Activated CD8-positive, alpha-beta memory T cell treated with anti-CD3 and anti-CD28 coated beads, Interleukin-2, amount 50 U/mL, for 48 hours (primary cell): ENCODE measurements around the gene MED17.
"Not testable (repeated sequence)": the region's sequence is repeated elsewhere in the genome, so short reads cannot be mapped to it uniquely, and the experiment has no call there.

Experiments used
- DNase-seq: peaks from one replicate; pipeline ENCODE4 v3.0.0-alpha.2; 2020

The MED17 gene

DNA sequence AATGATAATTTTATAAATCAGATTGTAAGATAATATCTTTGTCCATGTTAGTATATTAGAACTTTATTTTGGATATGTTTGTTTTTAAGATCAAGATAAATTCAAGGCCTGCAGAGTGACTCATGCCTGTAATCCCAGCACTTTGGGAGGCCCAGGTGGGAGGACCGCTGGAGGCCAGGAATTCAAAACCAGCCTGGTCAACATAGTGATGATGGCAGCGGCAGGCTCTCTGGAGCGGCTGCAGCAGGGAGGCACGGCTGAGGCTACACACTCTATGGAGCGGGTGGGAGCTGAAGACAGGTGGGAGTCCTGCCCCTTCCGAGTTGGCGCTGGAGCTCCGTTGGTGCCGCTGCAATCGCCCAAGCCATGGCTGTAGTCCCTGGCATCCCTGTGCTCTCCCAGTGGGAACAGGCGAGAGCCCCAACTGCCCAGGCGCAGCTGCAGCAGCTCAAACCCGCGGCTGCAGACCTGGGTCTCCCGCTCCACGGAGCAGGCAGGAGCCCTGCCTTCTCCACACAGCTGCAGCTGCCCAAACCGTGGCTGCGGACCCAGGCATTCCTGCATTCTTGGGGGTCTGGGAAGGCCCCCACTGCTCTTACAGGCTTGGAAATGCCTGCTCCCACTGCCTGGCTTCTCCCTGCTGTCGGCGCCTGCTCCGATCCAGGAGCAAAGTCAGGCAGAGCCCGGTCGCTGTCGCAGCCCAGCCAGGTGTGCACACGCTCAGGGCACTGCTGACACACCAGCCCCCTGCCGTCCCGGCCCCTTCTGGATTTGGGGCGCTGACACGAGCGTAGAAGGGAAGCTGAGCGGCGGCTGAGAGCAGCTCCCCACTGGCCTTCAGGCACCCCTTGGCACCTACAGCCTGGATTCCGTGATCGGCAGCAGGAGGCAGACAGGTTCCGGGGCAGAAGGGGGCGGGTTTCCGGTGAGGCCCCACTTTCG, 25.9 kb upstream of the MED17 start:
- DNase-seq: no peak

DNA sequence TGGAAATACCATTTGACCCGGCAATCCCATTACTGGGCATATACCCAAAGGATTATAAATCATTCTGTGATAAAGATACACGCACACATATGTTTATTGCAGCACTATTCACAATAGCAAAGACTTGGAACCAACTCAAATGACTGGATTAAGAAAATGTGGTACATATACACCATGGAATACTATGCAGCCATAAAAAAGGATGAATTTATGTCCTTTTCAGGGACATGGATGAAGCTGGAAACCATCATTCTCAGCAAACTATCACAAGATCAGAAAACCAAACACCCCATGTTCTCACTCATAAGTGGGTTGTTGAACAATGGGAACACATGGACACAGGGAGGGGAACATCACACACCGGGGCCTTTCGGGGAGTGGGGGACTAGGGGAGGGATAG, 25.0 kb upstream of the MED17 start:
- not testable (repeated sequence) for DNase-seq

DNA sequence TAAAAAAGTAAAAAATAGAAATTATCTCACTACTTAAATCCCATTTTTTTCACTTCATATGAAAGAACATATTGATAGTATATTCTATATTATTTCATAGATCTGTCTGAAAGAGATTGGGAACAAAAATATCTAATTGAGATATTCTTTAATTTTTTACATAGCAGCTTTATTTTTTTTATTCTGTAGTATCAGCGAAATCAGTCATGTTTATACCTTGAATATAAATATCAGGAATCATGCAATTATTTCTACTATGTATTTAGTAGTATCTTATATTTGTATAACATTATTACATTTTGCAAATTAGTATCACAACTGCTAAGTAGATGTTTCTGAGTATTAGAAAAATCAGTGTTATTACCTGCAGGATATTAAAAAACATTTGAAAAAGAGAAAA, 22.2 kb upstream of the MED17 start:
- DNase-seq: no peak

DNA sequence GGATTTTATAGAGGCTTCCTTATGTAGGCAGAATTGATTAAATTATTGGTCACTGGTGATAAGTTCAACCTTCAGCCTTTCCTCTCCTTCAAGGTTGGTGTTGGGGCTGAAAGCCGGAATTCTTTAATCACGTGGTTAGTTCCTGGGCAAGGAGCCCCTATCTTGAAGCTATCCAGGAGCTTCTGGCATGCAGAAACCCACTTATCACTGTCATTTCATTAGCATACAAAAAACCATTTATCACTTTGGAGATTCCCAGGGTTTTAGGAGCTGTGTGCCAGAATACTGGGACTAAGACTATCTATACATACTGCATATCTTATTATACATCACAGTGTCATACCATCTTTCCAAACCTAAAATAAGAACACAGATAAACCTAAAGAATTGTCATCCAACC, 18.5 kb upstream of the MED17 start:
- no peak for DNase-seq

DNA sequence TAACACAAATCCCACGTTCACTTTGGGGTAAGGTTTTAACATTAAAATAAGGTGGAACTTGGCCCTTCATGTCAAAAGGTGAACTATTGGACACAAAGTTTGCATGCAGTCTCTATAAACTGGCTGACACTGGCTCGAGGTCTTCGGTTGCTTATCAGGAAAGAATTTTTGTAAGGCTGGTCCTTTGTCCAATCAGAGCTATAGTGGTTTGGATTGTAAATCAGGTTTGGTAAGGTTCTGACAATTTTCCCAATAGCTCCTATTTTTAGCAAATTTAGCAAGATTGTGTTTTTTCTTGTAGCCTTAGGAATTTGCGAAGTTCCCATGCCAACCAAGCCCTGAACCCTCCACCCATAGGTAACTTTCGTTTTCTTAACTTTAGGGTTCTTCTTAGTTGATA, 17.6 kb upstream of the MED17 start:
- no peak for DNase-seq

DNA sequence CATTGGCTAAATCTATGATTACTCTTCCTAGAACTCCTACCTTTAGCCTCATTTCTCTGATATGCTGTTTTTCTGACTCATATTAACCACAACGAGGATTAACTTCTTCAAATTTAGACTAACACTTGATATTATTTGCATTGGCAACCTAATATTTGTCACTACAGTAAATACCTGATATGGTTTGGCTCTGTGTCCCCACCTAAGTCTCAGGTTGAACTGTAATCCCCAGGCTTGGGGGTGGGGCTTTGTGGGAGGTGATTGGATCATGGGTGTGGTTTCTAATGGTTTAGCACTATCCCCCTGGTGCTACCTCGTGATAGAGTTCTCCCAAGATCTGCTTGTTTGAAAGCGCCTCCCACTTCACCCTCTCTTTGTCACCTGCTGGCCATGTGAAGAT, 17.1 kb upstream of the MED17 start:
- DNase-seq: no peak

DNA sequence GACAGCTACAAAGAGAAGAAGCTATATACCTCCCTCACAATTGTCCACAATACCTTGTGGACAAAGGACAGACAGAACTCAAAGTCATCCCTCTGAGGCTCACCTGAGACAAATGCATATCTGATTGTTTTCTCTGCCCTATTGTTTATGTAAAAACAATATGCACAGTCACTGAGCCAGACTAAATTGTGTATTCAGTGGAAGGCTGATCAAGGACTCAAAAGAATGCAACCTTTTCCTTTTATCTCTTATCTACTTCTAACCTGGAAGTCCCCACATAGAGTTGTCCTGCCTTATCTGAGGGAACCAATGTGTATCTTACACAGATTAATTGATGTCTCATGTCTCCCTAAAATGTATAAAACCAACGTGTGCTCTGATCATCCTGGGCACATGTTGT, 13.9 kb upstream of the MED17 start:
- no peak for DNase-seq

DNA sequence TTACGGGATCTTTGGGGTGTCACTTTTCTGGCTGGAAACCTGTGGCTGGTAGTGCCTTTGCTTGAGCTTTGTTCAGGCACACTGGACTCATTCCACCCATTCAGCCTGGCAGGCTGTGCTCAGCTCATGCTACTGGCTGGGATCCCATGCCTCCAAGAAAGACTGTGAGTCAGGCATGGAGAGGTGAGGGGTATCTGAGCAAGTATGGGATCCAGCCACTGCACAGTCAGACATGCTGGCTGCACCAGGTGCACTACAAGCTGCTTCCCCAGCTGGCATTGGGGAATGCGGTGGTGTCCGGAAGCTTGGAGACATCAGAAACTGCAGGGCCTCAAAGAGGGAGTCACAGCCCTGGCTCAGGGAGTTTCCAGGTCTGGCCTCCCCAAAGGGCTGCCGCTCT, 12.0 kb upstream of the MED17 start:
- DNase-seq: no peak

DNA sequence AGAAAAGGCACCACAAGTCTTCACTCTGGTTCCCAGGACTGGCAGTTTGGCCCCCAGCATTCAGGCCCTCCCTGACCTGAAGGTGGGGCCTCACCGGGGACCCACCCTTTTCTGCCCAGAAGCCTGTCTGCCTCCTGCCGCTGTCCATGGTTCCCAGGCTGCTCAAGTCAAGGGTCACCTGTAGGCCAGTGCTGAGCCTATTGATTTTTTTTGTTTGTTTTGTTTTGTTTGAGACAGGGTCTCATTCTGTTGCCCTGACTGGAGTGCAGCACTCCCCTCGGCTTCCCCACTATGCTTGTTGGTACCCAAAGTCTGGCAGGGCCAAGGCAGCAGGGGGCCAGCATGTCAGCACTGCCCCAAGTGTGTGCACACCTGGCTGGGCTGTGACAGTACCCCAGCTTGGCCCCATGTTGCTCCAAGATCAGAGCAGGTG, 11.0 kb upstream of the MED17 start:
- DNase-seq: no peak

DNA sequence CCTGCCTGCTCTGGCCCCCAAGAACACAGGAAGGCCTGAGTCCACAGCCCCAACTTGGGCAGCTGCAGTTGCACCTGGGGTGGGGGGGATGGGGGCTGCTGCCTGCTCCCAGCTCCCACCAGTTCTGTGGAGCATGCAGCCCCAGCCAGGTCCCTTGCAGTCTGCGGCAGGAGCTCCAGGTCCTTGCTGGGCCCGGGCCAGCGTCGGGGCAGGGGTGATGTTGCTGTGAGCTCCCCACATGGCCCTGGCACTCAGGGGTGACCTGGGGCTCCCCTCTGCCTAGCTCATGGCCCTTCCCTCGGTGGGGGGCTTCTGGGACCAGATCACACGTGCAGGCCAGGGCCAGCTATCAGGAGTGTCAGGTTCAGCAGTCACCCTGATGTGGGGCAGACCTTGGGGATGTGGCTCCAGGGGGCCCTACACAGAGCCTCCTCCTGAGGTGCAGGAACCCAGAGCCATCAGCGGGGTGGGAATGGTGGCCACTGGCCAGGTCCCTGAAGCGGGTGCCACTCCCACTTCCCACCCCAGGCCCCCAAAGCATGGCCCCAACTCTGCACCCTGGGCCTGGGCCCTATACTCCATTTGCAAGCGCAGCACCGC, 10.4 kb upstream of the MED17 start:
- no peak for DNase-seq

DNA sequence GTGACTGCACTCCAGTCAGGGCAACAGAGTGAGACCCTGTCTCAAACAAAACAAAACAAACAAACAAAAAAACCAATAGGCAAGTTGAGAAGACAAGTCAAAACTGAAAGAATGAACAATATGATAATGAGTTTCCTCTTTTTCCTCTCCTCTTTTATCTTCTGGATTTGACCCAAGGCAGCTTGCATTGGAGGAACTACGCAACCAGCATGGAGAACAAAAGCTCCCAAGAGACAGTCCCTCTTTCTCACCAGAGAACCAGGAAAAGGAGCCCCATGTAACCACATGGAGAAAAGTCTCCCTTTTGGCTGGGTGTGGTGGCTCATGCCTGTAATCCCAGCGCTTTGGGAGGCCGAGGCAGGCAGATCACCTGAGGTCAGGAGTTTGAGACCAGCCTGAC, 9.5 kb upstream of the MED17 start:
- DNase-seq: not testable (repeated sequence)

DNA sequence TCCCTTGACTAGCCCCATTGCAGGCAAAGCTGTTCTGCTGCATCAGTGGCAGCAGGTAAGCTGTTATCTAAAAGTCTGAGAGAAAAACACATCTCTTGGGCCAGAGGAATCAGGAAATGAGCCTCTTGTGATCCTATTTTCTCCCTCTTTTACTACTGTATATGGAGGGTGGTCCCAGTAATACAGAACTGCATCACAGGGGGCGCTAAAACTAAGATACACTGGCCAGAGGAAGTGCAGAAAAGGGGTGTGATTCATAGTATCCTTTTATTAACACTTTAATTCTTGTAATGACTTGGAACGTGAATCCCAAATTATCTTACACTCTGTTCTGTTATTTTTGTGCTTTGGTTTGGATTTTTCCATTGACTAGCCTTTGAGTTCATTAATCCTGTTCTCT, 8.8 kb upstream of the MED17 start:
- no peak for DNase-seq

DNA sequence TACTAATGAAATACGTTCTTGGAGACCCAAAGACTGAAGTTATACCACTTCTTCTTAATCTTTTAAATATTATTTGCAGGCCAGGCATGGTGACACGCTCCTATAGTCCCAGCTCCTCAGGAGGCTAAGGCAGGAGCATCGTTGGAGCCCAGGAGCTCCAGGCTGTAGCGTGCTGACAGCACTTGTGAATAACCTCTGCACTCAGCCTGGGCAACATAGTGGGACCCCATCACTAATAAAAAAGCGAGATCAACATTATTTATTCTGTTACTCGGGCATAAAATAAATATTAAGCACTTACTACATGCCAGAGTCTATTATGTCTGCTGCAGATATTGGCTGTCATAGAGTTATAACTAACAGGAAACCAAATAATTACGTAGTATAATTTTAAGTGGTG, 720 bp upstream of the MED17 start:
- DNase-seq: no peak

DNA sequence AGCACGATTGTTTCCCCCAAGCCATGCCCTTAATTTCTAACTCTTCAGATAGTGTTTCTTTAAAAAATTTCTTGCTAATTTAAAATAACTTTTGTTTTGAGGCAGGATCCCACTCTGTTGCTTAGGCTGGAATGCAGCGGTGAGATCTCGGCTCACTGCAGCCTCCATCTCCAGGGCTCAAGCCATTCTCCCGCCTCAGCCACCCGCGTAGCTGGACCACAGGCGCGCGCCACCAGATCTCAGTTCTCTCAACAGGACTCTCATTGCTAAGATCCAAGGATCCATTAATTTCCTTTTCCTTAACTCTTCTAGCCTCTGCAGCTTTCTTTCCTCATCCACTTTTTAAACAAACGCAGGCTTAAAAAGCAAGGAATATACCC, 327 bp upstream of the MED17 start:
- DNase-seq: no peak

DNA sequence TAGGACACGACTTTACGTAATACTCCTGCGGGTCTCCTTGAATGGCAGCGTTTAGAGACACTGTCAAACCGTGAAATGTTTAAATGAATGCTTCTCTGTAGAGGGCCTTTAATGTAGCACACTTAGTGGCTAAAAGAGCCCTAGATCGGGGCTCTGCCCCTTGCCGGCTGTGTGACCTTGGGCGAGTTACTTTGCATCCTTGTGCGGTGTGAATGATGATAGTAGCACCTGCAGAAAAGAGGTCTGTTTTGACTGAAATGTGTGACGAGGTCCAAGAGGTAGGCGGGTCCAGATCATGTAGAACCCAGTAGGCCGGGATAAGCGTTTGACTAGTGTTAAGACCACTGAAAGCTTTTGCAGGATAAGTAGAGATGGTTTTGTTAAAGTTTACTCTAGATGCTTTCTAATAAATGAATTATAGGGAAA, 866 bp downstream of the MED17 start:
- DNase-seq: no peak

DNA sequence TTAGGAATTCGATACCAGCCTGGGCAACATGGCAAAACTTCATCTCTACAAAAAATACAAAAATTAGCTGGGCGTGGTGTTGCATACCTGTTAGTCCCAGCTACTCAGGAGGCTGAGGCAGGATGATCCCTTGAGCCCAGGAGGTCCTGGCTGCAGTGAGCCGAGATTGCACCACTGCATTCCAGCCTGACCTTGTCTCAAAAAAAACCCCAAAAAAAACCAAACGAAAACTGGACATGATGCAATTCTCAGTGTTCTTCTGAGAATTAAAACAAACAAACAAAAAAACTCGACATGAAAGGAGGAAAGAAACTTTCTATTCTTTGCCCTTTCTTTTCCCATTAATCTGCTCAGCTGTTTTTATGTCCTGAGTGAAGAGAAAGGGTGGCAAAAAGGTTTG, 7.4 kb downstream of the MED17 start:
- no peak for DNase-seq

DNA sequence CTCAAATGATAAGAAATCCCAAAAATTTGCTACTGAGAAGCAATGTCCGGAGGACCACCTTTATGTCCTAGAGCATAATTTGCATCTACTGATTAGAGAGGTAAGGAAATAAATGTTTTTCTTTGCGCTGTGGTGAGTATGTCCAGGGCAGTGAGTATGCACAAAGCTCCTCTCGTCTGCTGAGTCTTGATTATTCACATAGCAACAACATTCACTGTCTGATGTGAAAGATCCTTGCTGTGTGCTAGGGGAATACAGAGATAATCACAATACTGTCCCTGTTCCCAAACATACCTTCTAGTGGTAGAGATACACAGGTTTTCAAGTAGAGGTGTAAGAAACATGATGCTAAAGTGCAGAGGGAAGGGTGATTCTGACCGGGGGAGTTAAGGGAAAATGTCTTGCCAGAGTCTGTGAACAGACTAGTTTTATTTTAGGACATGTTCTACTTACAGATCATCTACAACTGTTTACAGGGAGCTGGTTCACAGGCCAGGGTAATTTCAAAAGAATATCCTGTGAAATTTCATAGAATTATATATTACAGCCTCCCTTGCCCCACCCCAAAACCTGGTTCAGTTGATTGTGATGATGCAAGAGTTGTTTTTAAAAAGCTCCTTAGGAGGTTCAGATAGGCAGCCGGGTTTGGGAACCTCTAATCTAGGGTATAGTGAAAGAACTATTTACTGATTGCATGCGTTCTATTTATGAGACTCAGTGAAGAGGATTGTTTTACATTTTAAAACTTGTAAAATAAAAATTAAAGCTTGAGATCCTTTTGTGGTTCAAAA, 12.6 kb downstream of the MED17 start:
- no peak for DNase-seq

DNA sequence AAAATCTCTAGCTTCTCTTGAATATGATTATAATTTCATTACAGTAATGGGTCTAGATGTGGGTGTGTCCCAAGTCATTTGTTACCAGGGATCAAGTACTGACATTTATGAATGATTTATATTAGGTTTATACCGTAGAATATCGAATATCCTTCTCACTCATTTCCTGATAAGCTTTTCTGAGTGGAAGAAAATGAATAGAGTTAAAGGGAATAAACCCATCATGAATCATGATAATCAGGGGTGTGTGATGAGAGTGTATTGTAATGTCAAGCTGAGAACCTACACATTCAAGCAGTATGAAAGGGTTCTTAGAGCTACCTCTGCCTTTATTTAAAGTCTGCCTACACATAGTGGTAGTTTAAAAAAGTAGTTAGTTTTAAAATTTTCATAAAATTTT, 17.3 kb downstream of the MED17 start:
- no peak for DNase-seq

DNA sequence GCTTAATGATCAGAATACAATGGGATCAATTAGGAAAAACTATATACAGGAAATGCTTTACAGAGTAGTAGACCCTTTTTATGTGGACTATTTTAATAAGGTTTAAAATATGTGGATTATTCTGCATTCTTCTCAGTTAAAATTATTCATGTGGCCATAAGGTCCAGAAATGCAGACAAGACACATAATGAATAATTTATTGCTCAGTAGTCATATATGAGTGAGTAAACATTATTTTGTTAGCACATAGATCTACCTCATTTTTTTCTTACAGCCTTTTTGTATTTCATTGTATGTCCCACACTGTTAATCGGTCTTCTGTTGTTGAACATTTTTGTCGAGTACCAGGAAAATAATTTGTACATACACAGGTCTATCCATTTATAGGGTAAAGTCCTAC, 20.8 kb downstream of the MED17 start:
- no peak for DNase-seq

DNA sequence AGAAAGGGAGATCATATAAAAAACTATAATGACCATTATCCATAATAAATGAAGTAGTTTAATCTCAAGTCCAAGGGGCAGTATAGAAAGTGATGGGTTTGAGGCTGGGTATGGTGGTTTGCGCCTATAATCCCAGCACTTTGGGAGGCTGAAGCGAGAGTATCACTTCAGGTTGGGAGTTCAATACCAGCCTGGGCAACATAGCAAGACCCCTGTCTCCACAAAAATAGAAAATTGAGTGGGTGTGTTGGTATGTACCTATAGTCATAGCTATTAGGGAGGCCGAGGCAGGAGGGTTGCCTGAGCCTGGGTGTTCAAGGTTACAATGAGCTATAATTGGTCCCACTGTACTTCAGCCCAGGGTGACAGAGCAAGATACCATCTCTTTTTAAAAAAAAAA, 23.9 kb downstream of the MED17 start:
- no peak for DNase-seq

DNA sequence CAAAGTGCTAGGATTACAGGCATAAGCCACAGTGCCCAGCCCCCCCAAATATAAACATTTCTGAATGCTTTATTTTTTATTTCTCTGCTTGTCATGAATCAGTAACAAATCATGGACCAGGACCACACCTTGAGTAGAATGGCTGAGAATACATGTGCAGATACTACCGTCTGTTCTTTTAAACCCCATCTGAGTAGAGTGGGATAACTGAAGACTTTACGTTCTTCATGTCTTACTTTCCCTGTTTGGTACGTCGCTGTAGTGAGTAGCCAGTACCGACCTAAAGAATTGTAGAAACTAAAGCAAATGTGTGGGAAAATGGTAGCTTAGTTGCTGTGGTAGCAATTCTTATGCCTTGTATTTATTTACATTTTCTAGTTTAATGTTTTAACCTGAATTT, 29.9 kb downstream of the MED17 start:
- DNase-seq: no peak

DNA sequence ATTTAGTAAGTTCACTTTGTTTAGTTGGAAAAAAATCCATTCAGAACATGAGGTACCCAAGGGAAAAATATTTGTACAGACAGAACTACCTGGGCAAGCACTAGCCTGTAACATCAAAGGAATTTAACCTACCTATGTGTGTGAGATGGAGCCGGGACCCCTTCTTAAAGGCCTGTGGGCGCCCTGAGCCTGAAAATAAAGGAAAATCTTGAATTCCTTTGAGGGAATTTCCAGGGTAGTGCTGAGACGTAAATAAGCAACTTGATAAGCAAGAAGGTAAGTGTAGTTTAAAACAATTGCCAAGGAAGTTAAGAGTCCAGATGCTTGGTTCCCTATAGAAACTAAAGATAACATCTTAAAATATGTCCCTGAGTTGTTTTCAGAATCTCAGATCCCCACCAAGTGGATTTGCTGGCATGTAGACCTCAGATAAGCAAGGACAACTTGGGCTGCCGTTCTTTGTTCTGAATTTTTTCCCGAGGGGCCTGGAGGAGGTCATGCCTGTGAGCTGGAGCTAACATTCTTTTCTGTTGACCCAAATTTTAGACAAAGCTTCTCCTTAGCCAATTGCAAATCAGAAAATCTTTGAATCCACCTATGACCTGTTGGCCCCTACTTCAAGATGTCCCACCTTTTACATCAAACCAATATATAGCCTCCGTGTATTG, 31.0 kb downstream of the MED17 start:
- no peak for DNase-seq
